ENCODE measurements around the gene DPP7. TPM values are rescaled to one million over a fixed set of nuclear protein-coding genes. Genes with fewer than 3 reads are reported as not detected.
A peak's percentile ranks its signal among the peaks of the same experiment; 100 is the strongest.

The DPP7 gene
- total and polyA plus RNA-seq, 9 of the 15 experiments (the other 6 are each of a cell fraction or from before 2014, with no cell fraction given) = 0.99 to 365 (median 132) TPM

DNA sequence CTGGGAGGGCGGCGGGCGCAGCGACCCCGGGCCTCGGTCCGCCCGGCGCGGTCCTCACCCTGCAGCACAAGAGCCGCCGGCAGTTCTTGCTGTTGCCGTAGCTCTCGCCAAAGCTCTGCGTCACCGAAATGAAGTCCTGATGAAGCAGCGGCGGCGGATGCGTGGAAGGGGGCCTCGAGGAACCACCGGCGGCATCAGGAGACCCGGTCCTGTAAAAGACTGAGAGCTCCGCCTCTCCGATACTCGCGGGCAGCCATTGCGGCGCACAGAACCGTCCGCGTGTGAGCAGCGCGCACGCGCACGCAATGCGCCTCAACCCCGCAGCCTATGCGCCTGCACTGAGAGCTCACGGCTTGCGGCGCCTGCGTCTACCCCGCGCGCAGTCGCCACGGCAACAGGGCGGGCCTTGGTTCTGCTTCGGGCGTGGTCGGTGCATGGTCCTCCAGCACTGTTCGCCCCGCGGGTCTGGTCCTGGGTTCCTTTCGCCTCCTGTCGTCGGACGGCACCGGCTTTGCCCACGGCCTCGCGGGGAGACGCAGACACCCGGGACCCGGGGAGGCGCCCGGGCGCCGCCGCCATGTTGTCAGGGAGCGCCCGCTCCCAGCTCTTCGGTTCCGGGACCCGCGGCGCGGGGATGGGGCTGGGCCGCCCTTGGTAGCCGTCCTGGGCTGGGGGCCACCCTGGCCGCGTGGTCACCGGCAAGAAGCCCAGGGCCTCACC is 15.1 kb upstream of the DPP7 start (continued):
- TF ChIP-seq SP1 (CRISPR knock-in tag; IDR thresholded peaks at IDR 0.05) (peak; percentile 79), NELFE (IDR thresholded peaks at IDR 0.05; ENCODE audit: insufficient read depth, insufficient read length) (no peak), ATF1 (CRISPR knock-in tag; IDR thresholded peaks at IDR 0.05) (peak; percentile 22; the same call in 1 of the 2 replicates), ATF1 (tag; IDR thresholded peaks at IDR 0.05) (peak; percentile 70), HDAC3 (IDR thresholded peaks at IDR 0.05; ENCODE audit: borderline replicate concordance, partially characterized antibody) (peak; percentile 93), ZNF23 (CRISPR knock-in tag; IDR thresholded peaks at IDR 0.05) (no peak), HNRNPLL (IDR thresholded peaks at IDR 0.05; ENCODE audit: low read depth, low read length, poor library complexity, severe bottlenecking) (peak; percentile 100), LEF1 (IDR thresholded peaks at IDR 0.05) (no peak), HDAC2 (IDR thresholded peaks at IDR 0.05) (no peak; the same call in 1 of the 2 replicates), RBM14 (IDR thresholded peaks at IDR 0.05; ENCODE audit: borderline replicate concordance, insufficient read depth, low read depth, low read length) (0 out of 2 replicates have a peak, but pooled peaks have one; percentile 31), ZNF316 (IDR thresholded peaks at IDR 0.05) (no peak), CREB1 (IDR thresholded peaks at IDR 0.05) (peak; percentile 71), CREB1 (CRISPR knock-in tag; IDR thresholded peaks at IDR 0.05) (peak; percentile 84), NFXL1 (CRISPR knock-in tag; IDR thresholded peaks at IDR 0.05) (no peak), MAZ (CRISPR knock-in tag; conservative IDR thresholded peaks at IDR 0.05 in 1 of 2, IDR thresholded peaks at IDR 0.05 in 1 of 2) (peak in 1 of 2 experiments; percentile 79; a peak in 3 of 4 replicates)
- TF ChIP-seq, protein P1, sequence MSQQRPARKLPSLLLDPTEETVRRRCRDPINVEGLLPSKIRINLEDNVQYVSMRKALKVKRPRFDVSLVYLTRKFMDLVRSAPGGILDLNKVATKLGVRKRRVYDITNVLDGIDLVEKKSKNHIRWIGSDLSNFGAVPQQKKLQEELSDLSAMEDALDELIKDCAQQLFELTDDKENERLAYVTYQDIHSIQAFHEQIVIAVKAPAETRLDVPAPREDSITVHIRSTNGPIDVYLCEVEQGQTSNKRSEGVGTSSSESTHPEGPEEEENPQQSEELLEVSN (IDR thresholded peaks at IDR 0.05; ENCODE audit: borderline replicate concordance in 1 of 2, extremely low read depth in 1 of 2, insufficient read depth in 1 of 2, insufficient read length in 1 of 2, low read depth in 1 of 2, low read length in 1 of 2, poor library complexity in 1 of 2, severe bottlenecking in 1 of 2) = peak; percentile 46 to 63
- TF ChIP-seq, protein P2, sequence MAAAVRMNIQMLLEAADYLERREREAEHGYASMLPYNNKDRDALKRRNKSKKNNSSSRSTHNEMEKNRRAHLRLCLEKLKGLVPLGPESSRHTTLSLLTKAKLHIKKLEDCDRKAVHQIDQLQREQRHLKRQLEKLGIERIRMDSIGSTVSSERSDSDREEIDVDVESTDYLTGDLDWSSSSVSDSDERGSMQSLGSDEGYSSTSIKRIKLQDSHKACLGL (CRISPR knock-in tag; IDR thresholded peaks at IDR 0.05; ENCODE audit: borderline replicate concordance, poor library complexity, severe bottlenecking) = no peak
- TF ChIP-seq, protein P3, sequence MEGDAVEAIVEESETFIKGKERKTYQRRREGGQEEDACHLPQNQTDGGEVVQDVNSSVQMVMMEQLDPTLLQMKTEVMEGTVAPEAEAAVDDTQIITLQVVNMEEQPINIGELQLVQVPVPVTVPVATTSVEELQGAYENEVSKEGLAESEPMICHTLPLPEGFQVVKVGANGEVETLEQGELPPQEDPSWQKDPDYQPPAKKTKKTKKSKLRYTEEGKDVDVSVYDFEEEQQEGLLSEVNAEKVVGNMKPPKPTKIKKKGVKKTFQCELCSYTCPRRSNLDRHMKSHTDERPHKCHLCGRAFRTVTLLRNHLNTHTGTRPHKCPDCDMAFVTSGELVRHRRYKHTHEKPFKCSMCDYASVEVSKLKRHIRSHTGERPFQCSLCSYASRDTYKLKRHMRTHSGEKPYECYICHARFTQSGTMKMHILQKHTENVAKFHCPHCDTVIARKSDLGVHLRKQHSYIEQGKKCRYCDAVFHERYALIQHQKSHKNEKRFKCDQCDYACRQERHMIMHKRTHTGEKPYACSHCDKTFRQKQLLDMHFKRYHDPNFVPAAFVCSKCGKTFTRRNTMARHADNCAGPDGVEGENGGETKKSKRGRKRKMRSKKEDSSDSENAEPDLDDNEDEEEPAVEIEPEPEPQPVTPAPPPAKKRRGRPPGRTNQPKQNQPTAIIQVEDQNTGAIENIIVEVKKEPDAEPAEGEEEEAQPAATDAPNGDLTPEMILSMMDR (IDR thresholded peaks at IDR 0.05 in 2 of 3, conservative IDR thresholded peaks at IDR 0.05 in 1 of 3; ENCODE audit: insufficient read depth in 2 of 3, low read depth in 1 of 3, low read length in 3 of 3) = peak in 1 of 3 experiments; percentile 20; a peak in 2 of 6 replicates
- TF ChIP-seq, protein P4, sequence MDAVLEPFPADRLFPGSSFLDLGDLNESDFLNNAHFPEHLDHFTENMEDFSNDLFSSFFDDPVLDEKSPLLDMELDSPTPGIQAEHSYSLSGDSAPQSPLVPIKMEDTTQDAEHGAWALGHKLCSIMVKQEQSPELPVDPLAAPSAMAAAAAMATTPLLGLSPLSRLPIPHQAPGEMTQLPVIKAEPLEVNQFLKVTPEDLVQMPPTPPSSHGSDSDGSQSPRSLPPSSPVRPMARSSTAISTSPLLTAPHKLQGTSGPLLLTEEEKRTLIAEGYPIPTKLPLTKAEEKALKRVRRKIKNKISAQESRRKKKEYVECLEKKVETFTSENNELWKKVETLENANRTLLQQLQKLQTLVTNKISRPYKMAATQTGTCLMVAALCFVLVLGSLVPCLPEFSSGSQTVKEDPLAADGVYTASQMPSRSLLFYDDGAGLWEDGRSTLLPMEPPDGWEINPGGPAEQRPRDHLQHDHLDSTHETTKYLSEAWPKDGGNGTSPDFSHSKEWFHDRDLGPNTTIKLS (IDR thresholded peaks at IDR 0.05; ENCODE audit: borderline replicate concordance, low read depth) = no peak
- TF ChIP-seq, protein P5, sequence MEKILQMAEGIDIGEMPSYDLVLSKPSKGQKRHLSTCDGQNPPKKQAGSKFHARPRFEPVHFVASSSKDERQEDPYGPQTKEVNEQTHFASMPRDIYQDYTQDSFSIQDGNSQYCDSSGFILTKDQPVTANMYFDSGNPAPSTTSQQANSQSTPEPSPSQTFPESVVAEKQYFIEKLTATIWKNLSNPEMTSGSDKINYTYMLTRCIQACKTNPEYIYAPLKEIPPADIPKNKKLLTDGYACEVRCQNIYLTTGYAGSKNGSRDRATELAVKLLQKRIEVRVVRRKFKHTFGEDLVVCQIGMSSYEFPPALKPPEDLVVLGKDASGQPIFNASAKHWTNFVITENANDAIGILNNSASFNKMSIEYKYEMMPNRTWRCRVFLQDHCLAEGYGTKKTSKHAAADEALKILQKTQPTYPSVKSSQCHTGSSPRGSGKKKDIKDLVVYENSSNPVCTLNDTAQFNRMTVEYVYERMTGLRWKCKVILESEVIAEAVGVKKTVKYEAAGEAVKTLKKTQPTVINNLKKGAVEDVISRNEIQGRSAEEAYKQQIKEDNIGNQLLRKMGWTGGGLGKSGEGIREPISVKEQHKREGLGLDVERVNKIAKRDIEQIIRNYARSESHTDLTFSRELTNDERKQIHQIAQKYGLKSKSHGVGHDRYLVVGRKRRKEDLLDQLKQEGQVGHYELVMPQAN (IDR thresholded peaks at IDR 0.05; ENCODE audit: borderline replicate concordance) = peak; percentile 63; the same call in 1 of the 2 replicates

Measured in K562 (cell line).